GM18870 (cell line): ENCODE data around the gene TRIOBP.
"Not testable (repeated sequence)": the region's sequence is repeated elsewhere in the genome, so short reads cannot be mapped to it uniquely, and the experiment has no call there.

ENCODE experiments used
- ATAC-seq: cut with Tn5 transposase; IDR thresholded peaks from one replicate; pipeline ENCODE4 v1.9.1; 2021; ENCODE audit warnings: moderate library complexity; ENCODE audit not compliant: unreplicated experiment

TRIOBP gene

GRCh38 chr22:37692627-37693285 lies 4.1 kb upstream of the TRIOBP start:
- no peak for ATAC-seq

- not testable (repeated sequence) for ATAC-seq
Measured at GRCh38 chr22:37694131-37694530, 2.7 kb upstream of the TRIOBP start.

GRCh38 chr22:37696260-37696656 lies 590 bp upstream of the TRIOBP start:
- not testable (repeated sequence) for ATAC-seq

GRCh38 chr22:37697538-37697835 lies 639 bp downstream of the TRIOBP start:
- ATAC-seq, result no peak

- no peak for ATAC-seq
Measured at GRCh38 chr22:37701141-37701786, 4.4 kb downstream of the TRIOBP start.

GRCh38 chr22:37703906-37704305 lies 7.1 kb downstream of the TRIOBP start:
- no peak for ATAC-seq

GRCh38 chr22:37704645-37705044 lies 7.8 kb downstream of the TRIOBP start:
- ATAC-seq, result no peak

- ATAC-seq, result no peak
Measured at GRCh38 chr22:37705205-37705604, 8.4 kb downstream of the TRIOBP start.

GRCh38 chr22:37708580-37709444 lies 12.0 kb downstream of the TRIOBP start:
- ATAC-seq, result no peak

GRCh38 chr22:37709445-37709765 lies 12.6 kb downstream of the TRIOBP start:
- ATAC-seq, result no peak

GRCh38 chr22:37710675-37711074 lies 13.8 kb downstream of the TRIOBP start:
- ATAC-seq, result no peak

GRCh38 chr22:37711490-37711889 lies 14.6 kb downstream of the TRIOBP start:
- ATAC-seq, result no peak

GRCh38 chr22:37713761-37714160 lies 16.9 kb downstream of the TRIOBP start:
- ATAC-seq, result no peak

GRCh38 chr22:37714634-37715033 lies 17.8 kb downstream of the TRIOBP start:
- no peak for ATAC-seq

GRCh38 chr22:37715760-37716159 lies 18.9 kb downstream of the TRIOBP start:
- ATAC-seq, result no peak

GRCh38 chr22:37716708-37717107 lies 19.9 kb downstream of the TRIOBP start:
- no peak for ATAC-seq

- not testable (repeated sequence) for ATAC-seq
Measured at GRCh38 chr22:37717235-37717634, 20.4 kb downstream of the TRIOBP start.

GRCh38 chr22:37717746-37718305 lies 21.0 kb downstream of the TRIOBP start:
- ATAC-seq, result not testable (repeated sequence)

GRCh38 chr22:37725551-37726240 lies 28.8 kb downstream of the TRIOBP start:
- no peak for ATAC-seq

- no peak for ATAC-seq
Measured at GRCh38 chr22:37726241-37726887, 29.5 kb downstream of the TRIOBP start.

GRCh38 chr22:37728620-37729019 lies 31.8 kb downstream of the TRIOBP start:
- ATAC-seq, result no peak
